Middle frontal gyrus (tissue), 1 donor: ENCODE data around the gene OR1J2.

Experiments used
- DNase-seq: peaks from one replicate; pipeline ENCODE4 v3.0.0-alpha.2; 2015; ENCODE audit warnings: low spot score; ENCODE audit errors: extremely low spot score

The OR1J2 gene

DNA sequence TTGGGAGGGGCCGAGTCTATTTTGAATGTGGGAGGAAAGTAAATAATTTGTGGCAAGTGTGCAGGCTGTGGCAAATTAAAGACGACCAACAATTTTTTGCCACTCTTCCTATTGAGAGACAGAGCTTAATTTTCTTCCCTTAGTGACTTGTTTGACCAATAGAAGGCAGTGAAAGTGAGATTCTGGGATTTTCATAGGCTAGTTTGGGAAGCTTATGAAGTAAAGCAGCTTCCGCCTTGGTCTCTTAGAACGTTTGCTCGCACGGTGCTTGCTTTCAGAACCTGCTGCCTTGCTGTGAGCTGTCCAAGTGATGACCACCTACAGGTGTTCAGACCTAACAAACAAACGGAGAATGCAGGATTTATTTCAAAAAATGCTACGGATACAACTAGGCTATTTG is 35.6 kb downstream of the OR1J2 start:
- DNase-seq: no peak

DNA sequence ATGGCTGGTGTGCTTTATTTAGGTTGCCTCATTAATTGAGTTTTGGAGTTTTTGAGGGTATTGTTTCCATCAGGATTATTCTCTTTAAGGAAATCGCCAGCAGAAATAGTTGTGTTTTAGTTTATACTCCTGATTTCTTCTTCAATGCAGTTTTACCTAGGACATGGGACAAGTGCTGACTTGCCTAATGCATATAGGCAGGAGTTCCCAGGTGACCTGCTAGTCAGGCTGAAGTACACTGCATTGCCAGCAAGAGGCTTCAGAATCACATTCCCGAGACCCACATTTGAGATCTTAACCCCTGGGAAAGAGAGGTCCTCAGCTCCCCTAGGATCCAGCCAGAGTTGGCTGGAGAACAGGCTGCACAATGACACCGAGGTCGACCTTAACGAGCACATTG is 40.8 kb downstream of the OR1J2 start:
- no peak for DNase-seq

DNA sequence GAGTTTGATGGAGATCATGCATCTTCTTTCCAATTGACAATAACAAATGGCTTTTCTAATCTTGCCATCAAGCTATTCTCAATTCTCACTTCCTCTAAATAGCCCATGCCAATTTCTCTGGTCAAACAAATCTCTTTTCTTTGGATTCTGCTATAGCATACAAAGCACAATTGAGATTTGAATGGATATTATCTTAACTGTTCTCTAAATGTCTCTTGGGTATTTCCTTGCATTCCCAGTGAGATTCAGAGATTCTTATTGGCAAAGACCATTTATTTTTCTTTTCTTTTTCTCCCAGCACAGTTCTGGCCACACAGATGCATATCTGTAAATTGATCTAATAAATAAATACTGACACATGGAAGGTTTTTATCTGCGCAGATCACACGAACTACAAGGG is 42.2 kb downstream of the OR1J2 start, which contains the start of gene OR1N2:
TSS of gene OR1N2 (plus strand) at position 301 of the 400 bp plus-strand sequence. CDS start 100 bp downstream, outside the sequence.
- DNase-seq: no peak
